ENCODE measurements around the gene UTY. TPM values are rescaled to one million over a fixed set of nuclear protein-coding genes. Genes with fewer than 3 reads are reported as not detected.

UTY gene
- total RNA-seq, 1 donor from 2014 or later: not detected

DNA sequence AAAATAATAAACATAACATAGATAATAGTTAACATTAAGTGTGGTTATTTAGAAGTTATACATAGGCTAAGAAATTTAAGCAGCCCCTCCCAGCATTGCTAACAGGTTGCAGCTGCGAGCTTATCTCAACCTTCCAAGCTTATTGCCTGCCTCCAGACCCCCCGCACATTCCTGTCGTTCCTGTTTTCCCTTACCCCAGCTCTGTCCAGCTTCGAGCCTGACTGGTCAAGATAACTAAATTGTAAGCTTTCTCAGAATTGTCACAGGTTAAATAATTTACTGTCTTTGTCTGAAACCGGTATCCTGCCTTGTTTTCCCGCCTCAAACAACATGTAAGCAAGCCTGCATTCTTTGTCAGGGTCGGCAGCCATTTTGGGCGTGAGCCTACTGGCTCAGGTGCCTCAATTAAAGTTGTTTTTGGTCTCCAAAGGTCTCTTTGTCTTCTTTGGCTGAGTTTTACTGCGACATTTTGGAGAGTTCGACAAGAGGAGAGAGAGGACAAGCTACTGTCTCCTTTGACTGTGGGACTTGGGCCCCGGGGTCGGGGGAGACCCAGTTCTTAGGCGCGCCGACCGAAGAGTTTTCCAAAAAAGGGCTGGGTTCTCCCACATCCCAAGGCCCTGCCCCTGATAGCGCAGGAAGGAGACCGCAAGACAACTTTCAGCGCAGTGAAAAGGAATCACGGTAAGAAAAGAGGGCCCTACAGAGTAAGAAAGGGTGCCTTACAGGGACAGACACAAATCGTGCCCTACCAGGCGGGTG lies 44.4 kb downstream of the UTY start:
- H3K4me1 Mint-ChIP-seq (ENCODE audit: low read depth): no peaks in the 10 kb centered on the region
- no peaks in the 10 kb centered on the region for H3K9me3 Mint-ChIP-seq (ENCODE audit: low read depth)
- DNase-seq (ENCODE audit: low spot score): no peak
- no peak overlapping the region for H3K4me3 Mint-ChIP-seq (ENCODE audit: unreplicated experiment)
- TF ChIP-seq, protein P1, sequence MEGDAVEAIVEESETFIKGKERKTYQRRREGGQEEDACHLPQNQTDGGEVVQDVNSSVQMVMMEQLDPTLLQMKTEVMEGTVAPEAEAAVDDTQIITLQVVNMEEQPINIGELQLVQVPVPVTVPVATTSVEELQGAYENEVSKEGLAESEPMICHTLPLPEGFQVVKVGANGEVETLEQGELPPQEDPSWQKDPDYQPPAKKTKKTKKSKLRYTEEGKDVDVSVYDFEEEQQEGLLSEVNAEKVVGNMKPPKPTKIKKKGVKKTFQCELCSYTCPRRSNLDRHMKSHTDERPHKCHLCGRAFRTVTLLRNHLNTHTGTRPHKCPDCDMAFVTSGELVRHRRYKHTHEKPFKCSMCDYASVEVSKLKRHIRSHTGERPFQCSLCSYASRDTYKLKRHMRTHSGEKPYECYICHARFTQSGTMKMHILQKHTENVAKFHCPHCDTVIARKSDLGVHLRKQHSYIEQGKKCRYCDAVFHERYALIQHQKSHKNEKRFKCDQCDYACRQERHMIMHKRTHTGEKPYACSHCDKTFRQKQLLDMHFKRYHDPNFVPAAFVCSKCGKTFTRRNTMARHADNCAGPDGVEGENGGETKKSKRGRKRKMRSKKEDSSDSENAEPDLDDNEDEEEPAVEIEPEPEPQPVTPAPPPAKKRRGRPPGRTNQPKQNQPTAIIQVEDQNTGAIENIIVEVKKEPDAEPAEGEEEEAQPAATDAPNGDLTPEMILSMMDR (IDR thresholded peaks at IDR 0.05): no peak
- no peaks in the 10 kb centered on the region for H3K27me3 Mint-ChIP-seq (ENCODE audit: low read depth)
- H3K27ac Mint-ChIP-seq (ENCODE audit: unreplicated experiment): no peak overlapping the region
- H3K36me3 Mint-ChIP-seq (ENCODE audit: low read depth): no peaks in the 10 kb centered on the region

GRCh38 chrY:13432293-13433025 lies 47.4 kb downstream of the UTY start:
- H3K27me3 Mint-ChIP-seq (ENCODE audit: low read depth): no peaks in the 10 kb centered on the region
- no peak overlapping the region for H3K4me3 Mint-ChIP-seq (ENCODE audit: unreplicated experiment)

DNA sequence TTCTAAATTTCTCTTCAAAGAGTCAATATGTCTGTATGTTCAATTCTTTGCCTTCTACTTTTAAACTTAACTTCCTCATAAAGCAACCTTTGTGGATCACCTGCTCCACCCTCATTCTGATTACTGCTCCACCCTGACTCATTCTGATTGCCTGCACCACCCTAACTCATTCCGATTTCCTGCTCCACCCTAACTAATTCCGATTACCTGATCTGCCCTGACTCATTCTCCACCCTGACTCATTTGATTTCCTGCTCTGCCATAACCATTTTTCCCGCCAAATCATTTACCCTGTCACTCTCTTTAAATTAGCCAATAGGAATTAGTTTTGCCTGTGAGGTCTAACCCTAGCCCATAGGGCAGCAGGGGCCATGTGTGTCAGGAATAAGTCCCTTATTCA lies 50.3 kb downstream of the UTY start:
- no peaks in the 10 kb centered on the region for H3K4me1 Mint-ChIP-seq (ENCODE audit: low read depth)
- no peaks in the 10 kb centered on the region for H3K9me3 Mint-ChIP-seq (ENCODE audit: low read depth)
- no peak overlapping the region for H3K4me3 Mint-ChIP-seq (ENCODE audit: unreplicated experiment)
- TF ChIP-seq, protein P1 (IDR thresholded peaks at IDR 0.05): no peak
- no peak for DNase-seq (ENCODE audit: low spot score)
- no peaks in the 10 kb centered on the region for H3K27me3 Mint-ChIP-seq (ENCODE audit: low read depth)
- no peak overlapping the region for H3K27ac Mint-ChIP-seq (ENCODE audit: unreplicated experiment)
- no peaks in the 10 kb centered on the region for H3K36me3 Mint-ChIP-seq (ENCODE audit: low read depth)

More at GRCh38 chrY:13432293-13433025, 47.4 kb downstream of the UTY start:
- H3K4me1 Mint-ChIP-seq (ENCODE audit: low read depth): no peaks in the 10 kb centered on the region
- TF ChIP-seq, protein P1 (IDR thresholded peaks at IDR 0.05): no peak
- H3K9me3 Mint-ChIP-seq (ENCODE audit: low read depth): no peaks in the 10 kb centered on the region
- H3K36me3 Mint-ChIP-seq (ENCODE audit: low read depth): no peaks in the 10 kb centered on the region
- no peak overlapping the region for H3K27ac Mint-ChIP-seq (ENCODE audit: unreplicated experiment)
- DNase-seq (ENCODE audit: low spot score): no peak

GRCh38 chrY:13423281-13423732 lies 56.5 kb downstream of the UTY start:
- DNase-seq (ENCODE audit: low spot score): no peak
- H3K4me1 Mint-ChIP-seq (ENCODE audit: low read depth): no peaks in the 10 kb centered on the region
- H3K27me3 Mint-ChIP-seq (ENCODE audit: low read depth): no peaks in the 10 kb centered on the region
- H3K9me3 Mint-ChIP-seq (ENCODE audit: low read depth): no peaks in the 10 kb centered on the region
- TF ChIP-seq, protein P1 (IDR thresholded peaks at IDR 0.05): no peak
- no peak overlapping the region for H3K4me3 Mint-ChIP-seq (ENCODE audit: unreplicated experiment)
- no peak overlapping the region for H3K27ac Mint-ChIP-seq (ENCODE audit: unreplicated experiment)
- no peaks in the 10 kb centered on the region for H3K36me3 Mint-ChIP-seq (ENCODE audit: low read depth)

DNA sequence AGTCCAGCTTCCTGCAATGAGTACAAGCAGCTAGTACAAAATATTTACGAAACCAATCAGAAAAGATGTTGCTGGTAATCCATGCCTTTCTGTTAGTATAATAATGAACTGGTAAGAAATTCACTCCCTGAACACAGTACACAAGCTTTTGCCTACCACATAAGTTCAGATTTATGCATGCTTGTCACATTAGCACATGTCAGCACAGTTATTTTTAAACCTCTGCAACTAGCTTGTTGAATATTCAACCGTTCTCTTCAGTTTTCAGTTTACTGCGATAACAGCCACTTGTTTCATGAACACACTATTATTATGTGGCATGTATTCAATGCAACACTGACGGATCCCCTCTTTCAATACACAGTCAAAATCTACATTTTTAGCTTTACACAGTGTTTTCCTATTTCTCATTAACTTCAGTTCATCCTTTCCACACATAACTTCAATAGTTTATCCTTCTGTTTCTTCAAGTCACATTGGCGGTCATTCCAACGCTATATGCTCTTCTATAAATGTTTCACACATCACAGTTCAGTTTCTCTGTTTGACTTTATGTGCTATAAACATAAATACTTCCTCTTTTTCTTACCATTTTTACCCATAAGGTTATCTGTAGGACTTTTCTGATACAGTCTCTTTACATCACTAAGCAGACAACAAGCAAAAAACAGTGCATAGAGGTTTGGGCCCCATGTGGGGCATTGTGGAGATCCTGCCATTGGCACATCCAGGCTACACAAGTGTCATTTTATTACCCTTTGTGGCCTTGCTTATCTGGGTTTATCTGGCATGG lies 62.8 kb downstream of the UTY start:
- no peaks in the 10 kb centered on the region for H3K4me1 Mint-ChIP-seq (ENCODE audit: low read depth)
- H3K9me3 Mint-ChIP-seq (ENCODE audit: low read depth): no peaks in the 10 kb centered on the region
- H3K4me3 Mint-ChIP-seq (ENCODE audit: unreplicated experiment): no peak overlapping the region
- DNase-seq (ENCODE audit: low spot score): no peak
- TF ChIP-seq, protein P1 (IDR thresholded peaks at IDR 0.05): no peak
- no peak overlapping the region for H3K27ac Mint-ChIP-seq (ENCODE audit: unreplicated experiment)
- H3K36me3 Mint-ChIP-seq (ENCODE audit: low read depth): no peaks in the 10 kb centered on the region
- no peaks in the 10 kb centered on the region for H3K27me3 Mint-ChIP-seq (ENCODE audit: low read depth)

All from chondrocyte (in vitro differentiated cells).